Measurements from ENCODE around the gene SURF4.
"Not testable (repeated sequence)": the region's sequence is repeated elsewhere in the genome, so short reads cannot be mapped to it uniquely, and the experiment has no call there.

Gene SURF4

DNA sequence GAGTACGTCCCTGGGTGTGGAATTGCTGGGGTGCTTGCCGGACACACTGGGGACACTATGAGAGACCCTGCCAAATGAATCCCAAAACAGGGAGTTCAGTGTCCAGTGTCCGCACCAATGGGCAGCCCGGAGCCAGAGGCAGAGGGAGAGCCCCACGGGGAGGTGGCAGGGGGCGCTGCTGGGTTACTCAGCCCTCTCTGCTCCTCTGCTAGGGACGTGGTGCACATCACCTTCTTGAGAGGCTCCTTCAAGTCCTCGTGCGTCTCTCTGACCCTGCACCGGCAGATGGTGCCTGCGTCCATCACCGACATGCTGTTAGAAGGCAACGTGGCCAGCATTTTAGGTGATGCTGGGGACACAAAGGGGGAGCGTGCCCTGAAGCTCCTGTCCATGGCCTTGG, 21.1 kb upstream of the SURF4 start:
- DNase-seq, result no peak

DNA sequence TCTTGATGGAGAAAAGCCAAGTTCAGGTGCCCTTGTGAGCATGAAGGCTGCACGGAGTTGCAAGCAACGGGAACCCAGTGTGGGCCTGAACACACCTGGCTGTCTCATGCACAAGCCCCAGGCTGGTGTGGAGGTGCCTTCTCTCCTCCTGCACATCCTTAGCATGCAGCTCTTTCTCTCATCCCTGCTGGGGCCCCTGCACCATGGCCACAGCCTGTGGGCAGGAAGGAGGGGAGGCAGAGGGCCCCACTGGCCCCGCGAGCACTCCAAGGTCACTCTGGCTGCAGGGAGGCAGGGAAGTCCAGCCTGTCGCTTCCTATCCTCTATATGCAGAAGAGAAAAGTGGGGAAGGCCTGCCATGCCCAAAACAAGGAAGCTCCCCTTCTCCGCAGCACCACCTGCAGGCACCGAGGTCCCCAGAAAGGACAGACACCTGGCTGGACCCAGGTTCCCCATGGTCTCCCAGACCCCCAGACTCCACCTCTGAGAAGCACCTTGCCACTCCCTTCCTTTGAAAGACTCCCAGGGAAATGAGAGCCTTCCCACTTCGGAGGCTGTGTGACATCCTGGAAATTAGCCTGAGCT, 18.9 kb upstream of the SURF4 start:
- DNase-seq, result no peak

DNA sequence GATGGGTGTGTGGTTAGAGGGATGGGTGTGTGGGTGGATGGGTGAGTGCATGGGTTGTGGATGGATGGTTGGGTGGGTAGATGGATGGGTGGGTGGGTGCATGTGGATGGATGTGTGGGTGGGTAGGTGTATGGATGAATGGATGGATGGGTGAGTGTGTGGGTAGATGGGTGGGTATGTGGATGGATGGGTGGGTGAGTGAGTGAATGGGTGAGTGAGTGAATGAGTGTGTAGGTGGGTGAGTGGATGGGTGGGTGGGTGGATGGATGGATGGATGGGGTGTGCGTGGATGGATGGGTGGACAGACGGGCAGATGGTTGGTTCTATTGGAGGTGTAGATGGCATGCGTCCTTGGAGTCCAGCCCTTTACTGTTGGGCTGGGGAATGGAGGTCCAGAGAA, 17.5 kb upstream of the SURF4 start:
- no peak for DNase-seq

DNA sequence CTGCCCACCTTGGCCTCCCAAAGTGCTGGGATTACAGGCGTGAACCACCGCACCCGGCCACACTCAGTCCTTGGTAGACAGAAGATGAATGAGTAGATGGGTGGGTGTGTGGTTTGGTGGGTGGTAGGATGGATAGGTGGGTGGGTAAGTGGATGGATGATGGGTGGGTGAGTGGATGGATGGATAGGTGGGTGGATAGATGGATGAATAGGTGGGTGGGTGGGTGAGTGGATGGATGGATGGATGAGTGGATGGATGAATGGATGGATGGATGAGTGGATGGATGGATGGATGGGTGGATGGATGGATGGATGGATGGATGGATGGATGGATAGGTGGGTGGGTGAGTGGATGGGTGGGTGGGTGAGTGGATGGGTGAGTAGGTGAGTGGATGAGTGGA, 16.4 kb upstream of the SURF4 start:
- DNase-seq, result not testable (repeated sequence)

DNA sequence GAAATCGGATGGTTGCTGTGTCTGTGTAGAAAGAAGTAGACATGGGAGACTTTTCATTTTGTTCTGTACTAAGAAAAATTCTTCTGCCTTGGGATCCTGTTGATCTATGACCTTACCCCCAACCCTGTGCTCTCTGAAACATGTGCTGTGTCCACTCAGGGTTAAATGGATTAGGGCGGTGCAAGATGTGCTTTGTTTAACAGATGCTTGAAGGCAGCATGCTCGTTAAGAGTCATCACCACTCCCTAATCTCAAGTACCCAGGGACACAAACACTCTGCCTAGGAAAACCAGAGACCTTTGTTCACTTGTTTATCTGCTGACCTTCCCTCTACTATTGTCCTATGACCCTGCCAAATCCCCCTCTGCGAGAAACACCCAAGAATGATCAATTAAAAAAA, 15.6 kb upstream of the SURF4 start:
- DNase-seq, result not testable (repeated sequence)

DNA sequence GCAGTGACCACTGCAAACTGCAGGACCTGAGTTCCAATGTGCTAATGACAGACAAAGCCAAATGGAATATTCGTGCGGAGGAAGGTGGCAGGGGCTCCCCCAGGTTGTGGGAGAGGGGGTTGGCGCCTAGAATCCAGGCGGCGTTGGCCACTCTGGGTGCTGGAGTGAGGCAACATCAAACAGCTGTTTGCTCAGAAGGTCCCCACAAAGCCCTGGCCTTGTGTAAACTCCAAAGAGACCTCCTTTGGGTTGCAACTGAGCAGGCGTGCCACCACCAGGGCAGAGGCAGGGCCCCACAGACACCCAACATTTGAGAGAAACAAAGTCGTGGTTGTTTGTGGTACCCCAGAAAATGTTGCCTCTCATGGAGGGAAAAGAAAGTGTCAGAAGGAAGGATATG, 14.9 kb upstream of the SURF4 start:
- DNase-seq, result no peak

DNA sequence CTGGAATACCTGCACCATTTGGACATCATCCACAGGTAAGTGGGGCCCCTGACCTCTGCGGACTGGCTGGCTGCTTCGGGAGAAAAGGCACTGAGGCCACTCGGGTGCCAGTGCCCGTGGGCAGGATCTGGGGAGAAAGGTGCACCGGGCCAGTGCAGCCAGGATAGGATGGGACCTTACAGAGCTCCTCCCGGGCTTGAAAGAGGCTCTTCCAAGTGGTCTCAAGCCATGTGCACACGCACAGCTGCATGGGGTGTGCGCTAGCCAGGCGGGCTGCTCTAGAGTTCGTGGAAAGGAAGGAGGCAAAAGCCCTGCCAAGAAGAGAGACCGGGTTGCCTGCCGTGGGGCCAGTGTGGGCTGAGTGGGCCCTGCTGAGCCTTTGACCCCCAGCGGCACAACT, 13.7 kb upstream of the SURF4 start:
- DNase-seq, result no peak

DNA sequence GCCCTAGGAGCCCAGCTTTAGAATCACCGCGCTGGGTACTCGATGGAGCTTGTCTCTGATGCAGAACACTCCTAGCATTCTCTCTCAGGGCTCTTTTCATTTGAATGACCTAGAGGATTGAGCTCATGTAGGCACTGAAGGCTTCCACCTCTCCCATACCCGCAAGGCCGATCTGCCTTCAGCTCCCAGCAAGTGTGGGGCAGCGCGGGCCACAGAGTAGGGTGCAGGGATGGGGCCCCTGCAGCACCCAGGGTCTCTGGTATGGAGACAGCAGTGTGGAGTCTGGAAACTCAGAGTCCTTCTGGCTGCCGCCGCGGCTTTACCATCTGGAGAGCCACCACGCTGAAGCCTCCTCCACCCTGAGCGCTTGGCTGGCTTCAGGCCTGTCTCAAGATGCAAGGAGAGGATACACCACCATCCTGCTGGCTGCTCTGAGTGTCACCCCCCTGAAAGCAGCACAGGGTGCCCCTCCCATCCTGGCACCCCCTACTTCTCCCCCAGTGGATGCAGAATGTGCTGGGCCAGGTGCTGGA, 13.2 kb upstream of the SURF4 start:
- no peak for DNase-seq

DNA sequence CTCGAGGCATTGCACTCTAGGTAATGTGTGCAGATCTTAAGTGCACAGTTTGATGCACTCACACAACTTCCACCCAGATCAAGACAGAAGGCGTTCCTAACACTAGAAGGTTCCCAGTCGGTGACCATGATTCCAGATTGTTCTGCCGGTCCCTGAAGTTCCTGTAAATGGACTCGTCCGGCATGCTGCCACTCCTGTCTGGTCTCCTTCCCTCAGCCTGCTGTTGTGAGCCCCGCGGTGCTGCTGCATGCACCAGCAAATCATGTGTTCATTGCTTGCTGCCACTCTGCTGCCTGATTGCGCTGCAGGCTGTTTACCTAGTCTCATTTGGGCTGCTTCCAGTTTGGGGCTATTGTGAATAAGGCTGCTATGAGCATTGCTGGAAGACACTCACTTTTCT, 11.8 kb upstream of the SURF4 start:
- DNase-seq, result no peak

DNA sequence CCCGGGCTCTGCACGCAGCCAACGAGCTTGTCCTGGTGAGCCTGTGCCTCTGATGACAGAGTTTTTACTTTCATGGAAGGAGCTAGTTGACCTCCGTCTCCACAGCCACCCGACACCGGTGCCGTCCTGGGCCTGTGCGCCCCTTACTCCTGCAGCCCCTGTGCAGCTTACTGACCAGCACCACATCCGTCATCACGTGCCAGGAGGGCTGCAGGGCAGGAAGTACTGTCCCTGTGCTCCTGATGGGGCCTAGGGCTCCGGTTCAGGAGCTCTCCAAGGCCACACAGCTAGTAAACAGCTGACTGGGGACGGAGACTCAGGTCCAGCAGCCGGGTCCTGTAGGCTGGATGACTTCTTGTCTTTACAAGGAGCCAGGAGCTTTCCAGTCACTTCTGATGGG, 10.5 kb upstream of the SURF4 start:
- no peak for DNase-seq

DNA sequence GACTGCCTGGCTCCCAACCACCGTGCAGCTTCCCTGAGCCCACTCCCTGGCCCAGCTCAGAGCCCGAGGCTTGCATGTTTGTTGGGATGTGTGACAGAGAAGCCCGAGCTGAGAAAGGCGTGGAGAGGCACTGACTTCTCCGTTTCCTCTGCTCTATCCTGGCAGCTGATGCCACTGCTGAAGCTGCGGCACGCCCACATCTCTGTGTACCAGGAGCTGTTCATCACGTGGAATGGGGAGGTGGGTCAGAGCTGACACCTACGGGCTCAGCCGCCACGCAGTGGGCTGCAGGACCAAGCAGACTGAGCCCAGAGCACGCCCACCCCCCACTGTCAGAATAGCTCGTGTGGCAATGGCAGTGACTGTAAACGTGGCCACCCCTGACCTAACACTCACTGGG, 9.6 kb upstream of the SURF4 start:
- no peak for DNase-seq

DNA sequence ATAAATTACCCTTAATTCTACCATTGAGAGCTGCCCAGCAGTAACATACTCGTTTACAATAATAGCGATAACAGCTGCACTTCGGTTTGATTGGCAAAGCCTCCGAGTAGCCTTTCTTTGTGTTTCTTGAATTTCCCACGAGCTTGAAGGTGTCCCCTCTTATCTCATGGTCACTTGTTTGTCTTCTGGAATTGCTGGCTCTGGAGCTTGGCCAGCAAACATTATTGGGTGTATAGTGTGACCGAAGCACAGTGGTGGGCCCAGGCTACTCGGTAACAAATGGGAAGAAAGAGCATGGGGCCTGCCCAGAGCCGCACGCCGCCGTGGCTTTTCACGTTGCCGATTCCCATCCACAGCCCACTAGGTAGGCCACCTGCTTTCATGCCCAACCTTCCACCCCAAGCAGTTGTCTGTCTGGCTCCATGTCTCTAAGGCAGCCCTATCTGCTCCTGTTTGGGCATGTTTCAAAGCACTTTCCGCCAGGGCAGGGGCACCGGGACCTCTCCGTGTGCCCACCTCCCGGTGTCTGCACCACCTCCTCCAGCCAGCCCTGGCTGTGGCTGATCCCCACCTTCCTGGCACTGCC, 9.0 kb upstream of the SURF4 start:
- no peak for DNase-seq

DNA sequence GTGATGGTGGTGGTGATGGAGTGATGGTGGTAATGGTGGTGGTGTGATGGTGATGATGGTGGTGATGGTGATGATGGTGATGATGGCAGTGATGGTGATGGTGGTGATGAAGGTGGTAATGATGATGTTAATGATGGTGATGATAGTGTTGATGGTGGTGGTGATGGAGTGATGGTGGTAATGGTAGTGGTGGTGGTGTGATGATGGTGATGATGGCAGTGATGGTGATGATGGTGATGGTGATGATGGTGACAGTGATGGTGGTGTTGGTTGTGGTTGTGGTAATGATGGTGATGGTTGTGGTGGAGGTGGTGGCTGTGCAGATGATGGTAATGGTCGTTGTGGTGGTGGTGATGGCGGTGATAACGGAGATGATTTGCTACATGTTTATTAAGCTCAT, 7.6 kb upstream of the SURF4 start:
- no peak for DNase-seq

DNA sequence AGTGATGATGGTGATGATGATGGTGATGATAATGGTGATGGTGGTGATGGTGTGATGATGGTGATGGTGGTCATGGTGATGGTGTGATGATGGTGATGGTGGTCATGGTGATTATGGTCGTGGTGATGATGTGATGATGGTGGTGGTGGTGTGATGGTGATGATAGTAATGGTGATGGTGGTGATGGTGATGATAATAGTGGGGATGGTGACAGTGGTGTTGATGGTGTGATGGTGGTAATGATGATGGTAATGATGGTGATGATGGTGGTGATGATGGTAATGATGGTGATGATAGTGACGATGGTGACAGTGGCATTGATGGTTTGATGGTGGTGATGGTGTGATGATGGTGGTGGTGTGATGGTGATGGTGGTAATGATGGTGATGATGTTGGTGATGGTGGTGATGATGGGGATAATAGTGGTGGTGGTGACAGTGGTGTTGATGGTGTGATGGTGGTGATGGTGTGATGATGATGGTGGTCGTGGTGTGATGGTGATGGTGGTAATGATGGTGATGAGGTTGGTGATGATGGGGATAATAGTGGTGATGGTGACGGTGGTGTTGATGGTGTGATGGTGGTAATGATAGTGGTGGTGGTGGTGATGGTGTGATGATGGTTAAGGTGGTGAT, 6.8 kb upstream of the SURF4 start:
- DNase-seq, result no peak

DNA sequence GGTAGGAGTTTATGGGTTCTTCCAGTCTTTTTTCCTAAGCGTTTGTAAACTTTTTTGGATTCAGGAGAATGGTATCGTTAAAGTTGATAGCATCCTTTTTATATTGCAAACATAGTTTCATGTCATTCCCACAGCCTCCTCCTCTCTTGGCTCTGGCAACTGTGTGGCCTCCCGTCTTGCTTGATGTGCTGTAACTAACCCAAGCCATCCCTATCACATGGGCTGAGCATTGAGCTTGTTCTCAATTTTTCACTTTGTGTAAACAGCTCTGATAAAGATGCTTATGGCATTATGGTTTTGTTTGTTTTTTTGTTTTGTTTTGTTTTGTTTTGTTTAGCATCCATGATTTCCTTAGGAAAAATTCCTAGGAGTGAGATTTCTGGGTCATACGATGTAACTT, 4.9 kb upstream of the SURF4 start:
- DNase-seq, result no peak

DNA sequence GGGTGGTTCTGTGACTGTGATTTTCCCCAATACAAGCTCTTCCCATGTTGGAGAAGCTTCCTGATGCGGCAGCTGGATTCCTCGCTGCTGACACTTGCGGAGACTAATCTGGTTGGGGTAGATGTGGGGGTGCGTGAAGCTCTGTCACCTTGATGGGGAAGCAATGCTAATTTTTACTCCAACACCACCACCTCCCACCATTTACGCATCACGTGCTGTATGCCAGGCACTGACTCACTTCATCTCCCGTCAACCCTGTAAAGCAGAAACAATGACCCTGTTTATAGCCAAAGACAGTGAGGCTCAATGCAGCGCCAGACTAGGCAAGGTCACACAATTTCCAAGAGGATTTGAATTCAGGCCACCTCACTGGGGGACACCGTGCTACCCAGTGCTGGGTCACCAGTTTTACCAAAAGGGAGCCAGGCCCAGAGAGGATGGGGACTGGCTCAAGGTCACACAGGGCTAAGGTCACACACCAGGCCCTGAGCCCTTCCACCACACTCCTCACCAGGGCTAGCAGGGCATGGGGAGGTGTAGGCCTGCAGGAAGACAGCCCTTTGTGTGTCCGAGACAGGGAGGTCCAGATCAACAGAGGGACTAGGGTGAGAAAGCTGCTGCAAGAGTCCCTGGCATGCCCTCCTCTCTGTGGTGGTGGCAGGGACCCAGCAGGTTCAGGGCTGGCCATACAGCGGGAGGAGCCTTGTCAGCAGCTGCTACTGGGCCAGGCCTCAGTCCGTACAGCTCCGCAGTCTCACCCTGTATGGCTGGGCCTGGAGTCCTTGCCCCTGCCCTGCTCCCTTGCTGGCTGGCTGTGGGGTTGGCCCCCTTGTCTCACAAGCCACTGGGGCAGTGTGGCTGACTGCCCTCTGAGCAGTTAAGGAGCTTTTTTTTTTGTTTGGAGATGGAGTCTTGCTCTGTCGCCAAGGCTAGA, 3.6 kb upstream of the SURF4 start:
- DNase-seq, result no peak

DNA sequence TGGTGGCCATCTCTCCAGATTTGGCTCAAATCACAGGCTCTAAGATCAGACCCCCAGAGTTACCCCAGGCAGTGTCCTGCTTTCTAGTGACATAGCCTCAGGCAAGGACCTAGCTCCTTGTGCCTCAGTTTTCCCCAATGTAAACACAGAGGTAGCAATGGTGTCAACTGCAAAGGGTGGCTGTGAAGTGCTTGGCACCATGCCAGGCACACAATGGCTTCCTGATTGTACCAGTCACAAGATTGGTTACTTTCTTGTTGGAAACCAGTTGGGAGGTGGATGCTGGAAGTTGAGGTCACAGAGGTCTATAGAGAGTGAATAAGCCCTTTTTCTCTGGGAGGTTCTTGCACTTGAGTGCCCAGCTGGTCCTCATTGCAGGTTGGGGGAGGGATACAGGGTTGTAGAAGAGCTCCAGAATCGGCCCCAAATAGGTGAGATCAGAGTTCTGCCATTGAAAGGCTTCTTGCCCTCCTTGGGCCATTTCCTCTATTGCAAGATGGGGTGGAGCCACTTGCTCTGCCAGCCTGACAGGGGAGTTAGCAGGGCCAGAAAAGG, 2.6 kb upstream of the SURF4 start:
- no peak for DNase-seq

DNA sequence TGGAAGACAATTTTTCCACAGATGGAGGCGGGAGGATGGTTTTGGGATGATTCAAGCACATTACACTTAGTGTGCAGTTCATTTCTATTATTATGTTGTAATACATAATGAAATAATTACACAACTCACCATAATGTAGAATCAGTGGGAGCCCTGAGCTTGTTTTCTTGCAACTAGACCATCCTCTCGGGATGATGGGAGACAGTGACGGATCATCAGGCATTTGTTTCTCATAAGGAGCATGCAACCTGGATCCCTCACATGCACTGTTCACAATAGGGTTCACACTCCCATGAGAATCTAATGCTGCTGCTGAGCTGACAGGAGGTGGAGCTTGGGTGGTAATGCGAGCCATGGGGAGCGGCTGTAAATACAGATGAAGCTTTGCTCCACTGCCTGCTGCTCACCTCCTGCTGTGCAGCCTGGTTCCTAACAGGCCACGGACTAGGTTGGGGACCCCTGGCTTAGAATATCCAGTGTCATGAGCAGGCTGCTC, 1.9 kb upstream of the SURF4 start:
- DNase-seq, result peak; percentile 42

DNA sequence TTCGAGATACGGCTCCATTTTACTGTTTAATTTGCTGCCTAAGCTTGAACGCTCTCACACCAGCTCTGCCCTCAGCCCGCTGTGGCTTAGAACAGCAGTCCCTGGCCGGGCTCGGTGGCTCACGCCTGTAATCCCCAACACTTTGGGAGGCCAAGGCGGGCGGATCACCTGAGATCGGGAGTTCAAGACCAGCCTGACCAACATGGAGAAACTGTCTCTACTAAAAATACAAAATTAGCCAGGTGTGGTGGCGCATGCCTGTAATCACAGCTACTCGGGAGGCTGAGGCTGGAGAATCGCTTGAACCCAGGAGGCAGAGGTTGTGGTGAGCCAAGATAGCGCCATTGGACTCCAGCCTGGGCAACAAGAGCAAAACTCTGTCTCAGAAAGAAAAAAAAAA, 1.4 kb upstream of the SURF4 start:
- not testable (repeated sequence) for DNase-seq

DNA sequence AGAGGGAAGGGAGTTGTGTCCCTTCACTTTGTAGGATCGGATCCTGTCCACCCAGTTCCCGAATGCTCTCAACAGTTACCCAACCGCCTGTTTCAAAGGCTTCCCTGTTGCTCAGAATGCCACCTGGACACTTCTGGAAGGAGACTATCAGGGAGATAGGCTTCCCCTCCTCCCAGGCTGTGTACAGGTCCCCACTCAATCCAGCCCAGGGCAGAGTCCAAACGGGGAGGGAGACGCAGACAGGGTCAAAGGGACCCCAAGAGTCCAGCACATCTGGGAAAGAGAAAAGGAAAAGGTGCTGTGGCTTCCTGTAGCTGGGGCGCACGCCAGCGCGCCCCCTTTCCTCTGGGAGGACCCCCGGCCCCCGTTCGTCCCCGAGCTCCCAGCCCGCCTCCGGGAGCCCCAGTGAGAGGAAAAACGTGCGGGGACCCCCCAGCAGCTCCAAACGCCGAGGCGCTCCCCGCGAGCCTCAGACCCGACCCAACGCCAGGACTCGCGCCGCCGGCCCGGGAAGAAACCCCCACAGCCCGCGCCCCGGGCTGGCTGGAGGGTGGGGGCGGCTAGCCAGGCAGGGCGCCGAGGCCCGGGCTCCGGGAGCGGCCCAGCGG, 640 bp downstream of the SURF4 start:
- peak; percentile 33 for DNase-seq

DNA sequence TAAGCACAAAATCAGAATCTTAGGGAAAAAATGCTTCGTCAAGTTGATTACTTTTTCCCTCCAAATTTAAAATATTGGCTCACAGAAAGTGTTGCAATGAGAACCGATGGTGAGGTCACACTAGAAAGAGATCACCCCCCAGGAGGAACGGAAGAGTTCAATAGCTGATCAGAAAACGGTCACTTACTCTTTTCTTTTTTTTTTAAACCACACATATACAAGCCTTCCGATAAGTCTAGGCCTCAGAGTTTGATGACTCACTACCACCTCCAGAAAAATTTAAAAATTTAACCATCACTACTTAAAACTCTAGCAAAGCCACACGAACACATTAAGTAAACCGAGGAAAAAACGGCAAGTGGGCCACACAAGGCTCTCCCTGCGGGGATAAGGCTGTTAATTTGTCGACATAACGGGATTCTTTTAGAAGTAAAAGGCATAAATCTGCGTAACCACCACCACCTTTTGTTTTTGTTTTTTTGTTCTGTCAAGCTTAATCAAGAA, 1.2 kb downstream of the SURF4 start:
- no peak for DNase-seq

DNA sequence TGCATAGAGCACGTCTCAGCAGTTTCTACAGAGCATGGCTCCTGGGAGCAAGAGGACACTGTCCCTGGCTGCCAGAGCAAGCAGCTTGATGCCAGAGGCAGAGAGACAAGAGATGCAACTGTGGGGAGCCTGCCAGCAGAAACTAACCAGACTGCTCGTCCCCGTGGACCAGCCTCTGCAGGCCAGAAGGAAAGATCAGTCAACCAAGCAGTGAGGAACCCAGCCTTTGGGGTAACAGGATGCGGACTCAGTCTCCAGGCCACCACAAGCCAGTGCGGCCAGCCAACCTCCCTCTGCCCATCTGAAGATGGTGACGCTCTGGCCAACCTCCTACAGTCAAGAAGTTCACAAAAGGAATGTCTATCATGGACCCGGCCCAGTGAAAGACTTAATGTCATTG, 3.7 kb downstream of the SURF4 start:
- DNase-seq, result no peak
